ENCODE results near the gene ALK.

DNA sequence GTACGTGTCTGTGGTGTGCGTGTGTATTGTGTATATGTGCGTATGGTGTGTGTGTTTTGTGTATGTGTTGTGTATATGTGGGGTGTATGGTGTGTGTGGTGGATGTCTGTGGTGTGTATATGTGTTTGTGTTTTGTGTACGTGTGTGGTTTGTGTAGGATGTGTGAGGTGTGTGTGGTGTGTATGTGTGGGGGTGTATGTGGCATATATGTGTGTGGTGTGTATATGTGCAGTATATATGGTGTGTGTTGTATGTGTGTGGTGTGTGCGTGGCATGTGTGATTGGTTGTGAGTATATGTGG lies 704.8 kb downstream of the ALK start:
- TF ChIP-seq, protein P1, sequence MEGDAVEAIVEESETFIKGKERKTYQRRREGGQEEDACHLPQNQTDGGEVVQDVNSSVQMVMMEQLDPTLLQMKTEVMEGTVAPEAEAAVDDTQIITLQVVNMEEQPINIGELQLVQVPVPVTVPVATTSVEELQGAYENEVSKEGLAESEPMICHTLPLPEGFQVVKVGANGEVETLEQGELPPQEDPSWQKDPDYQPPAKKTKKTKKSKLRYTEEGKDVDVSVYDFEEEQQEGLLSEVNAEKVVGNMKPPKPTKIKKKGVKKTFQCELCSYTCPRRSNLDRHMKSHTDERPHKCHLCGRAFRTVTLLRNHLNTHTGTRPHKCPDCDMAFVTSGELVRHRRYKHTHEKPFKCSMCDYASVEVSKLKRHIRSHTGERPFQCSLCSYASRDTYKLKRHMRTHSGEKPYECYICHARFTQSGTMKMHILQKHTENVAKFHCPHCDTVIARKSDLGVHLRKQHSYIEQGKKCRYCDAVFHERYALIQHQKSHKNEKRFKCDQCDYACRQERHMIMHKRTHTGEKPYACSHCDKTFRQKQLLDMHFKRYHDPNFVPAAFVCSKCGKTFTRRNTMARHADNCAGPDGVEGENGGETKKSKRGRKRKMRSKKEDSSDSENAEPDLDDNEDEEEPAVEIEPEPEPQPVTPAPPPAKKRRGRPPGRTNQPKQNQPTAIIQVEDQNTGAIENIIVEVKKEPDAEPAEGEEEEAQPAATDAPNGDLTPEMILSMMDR (conservative IDR thresholded peaks at IDR 0.05 in 1 of 2, IDR thresholded peaks at IDR 0.05 in 1 of 2; ENCODE audit: low read depth in 1 of 2, low read length in 2 of 2), result no peak
- no peak for TF ChIP-seq EZH2 (IDR thresholded peaks at IDR 0.05; ENCODE audit: low read length, missing control alignments)
